GM12878 (cell line): ENCODE results near the gene LRRC27. TPM values are rescaled to one million over a fixed set of nuclear protein-coding genes. Genes with fewer than 3 reads are reported as not detected.

Experiments used
- ATAC-seq: fragments of 200-7000 bp; cut with Tn5 transposase; 3 replicates; pipeline ENCODE4 v1.9.1; 2020; ENCODE audit warnings: mild to moderate bottlenecking, moderate library complexity
- BruUV-seq: library from RNA; stranded (reverse); fragments of 400-500 nt; replicated peaks from 2 replicates; lab custom pipeline; 2021; lab: Mats Ljungman, UMichigan
- CTCF ChIA-PET: fragments of 300-600 bp; sonication (Branson Sonifier 250); formaldehyde crosslinking; extraction: SDS; loops from one replicate; lab custom pipeline; 2021; ENCODE audit warnings: inconsistent platforms; lab: Yijun Ruan, JAX
- POLR2A ChIA-PET: fragments of 350-600 bp; formaldehyde crosslinking; extraction: SDS; loops from one replicate; lab custom pipeline; 2021; ENCODE audit warnings: inconsistent platforms; lab: Charles Lee
- RAD21 ChIA-PET: fragments of 300-600 bp; sonication (Branson Sonifier 250); formaldehyde crosslinking; loops from one replicate; lab custom pipeline; 2023; ENCODE audit warnings: antibody characterized with exemption; ENCODE audit not compliant: unreplicated experiment; lab: Charles Lee
- SMC1A ChIA-PET: fragments of 300-600 bp; sonication (Branson Sonifier 250); formaldehyde crosslinking; loops from one replicate; lab custom pipeline; 2023; ENCODE audit not compliant: unreplicated experiment, uncharacterized antibody; lab: Charles Lee
- DNase-seq: peaks from one replicate; pipeline ENCODE4 v3.0.0-alpha.2; 2011; ENCODE audit warnings: low read depth, low spot score
- FAIRE-seq: peaks from 3 replicates; lab custom pipeline; 2011; peaks lifted over from hg19 to GRCh38; lab: Jason Lieb, UNC
- H2AFZ ChIP-seq: 2 replicates; pipeline ENCODE4 v1.6.0; 2011; ENCODE audit warnings: low read depth, low read length, control low read depth; ENCODE audit not compliant: control insufficient read depth
- H3K27ac ChIP-seq: 2 replicates; pipeline ENCODE4 v1.5.1; 2011; ENCODE audit warnings: control low read depth; ENCODE audit not compliant: control insufficient read depth, insufficient read depth
- H3K27me3 ChIP-seq, 2 experiments: replicated peaks in 1 of 2; 2 replicates each; pipeline versions ENCODE4 v1.6.0 to v1.6.1; 2011; ENCODE audit warnings: low read length in 1 of 2; ENCODE audit not compliant: control insufficient read depth in 2 of 2, insufficient read depth in 2 of 2
- H3K36me3 ChIP-seq, 2 experiments: 2 replicates each; pipeline ENCODE4 v1.5.1; 2011; ENCODE audit warnings: low read length in 1 of 2; ENCODE audit not compliant: control insufficient read depth in 2 of 2, insufficient read depth in 2 of 2
- H3K4me1 ChIP-seq: 2 replicates; pipeline ENCODE4 v1.6.1; 2011; ENCODE audit warnings: mild to moderate bottlenecking, low read length, moderate library complexity, mixed read lengths; ENCODE audit not compliant: control insufficient read depth, insufficient read depth
- H3K4me2 ChIP-seq: 2 replicates; pipeline ENCODE4 v1.6.0; 2011; ENCODE audit warnings: control low read depth; ENCODE audit not compliant: control insufficient read depth, insufficient read depth
- H3K4me3 ChIP-seq: fragments of 200-600 bp; sonication (generic); 2 replicates; pipeline ENCODE4 v1.5.1; 2016
- H3K79me2 ChIP-seq: 2 replicates; pipeline ENCODE4 v1.6.0; 2011; ENCODE audit warnings: low read length; ENCODE audit not compliant: control insufficient read depth, insufficient read depth
- H3K9ac ChIP-seq: 2 replicates; pipeline ENCODE4 v1.8.0; 2011; ENCODE audit warnings: low read length, control low read depth, mixed read lengths; ENCODE audit not compliant: control insufficient read depth, insufficient read depth
- H3K9me3 ChIP-seq: replicated peaks from 3 replicates; pipeline ENCODE4 v1.5.1; 2011; ENCODE audit warnings: mild to moderate bottlenecking, low read length; ENCODE audit not compliant: control insufficient read depth, insufficient read depth
- H4K20me1 ChIP-seq: 2 replicates; pipeline ENCODE4 v1.6.0; 2011; ENCODE audit not compliant: control insufficient read depth, insufficient read depth
- BMI1 ChIP-seq: fragments of 450-650 bp; IDR thresholded peaks from 2 replicates; pipeline ENCODE4 v1.6.1; 2016; ENCODE audit warnings: mild to moderate bottlenecking, moderate library complexity, borderline replicate concordance
- CBFB ChIP-seq: IDR thresholded peaks from 2 replicates; pipeline ENCODE4 v1.6.1; 2016; ENCODE audit warnings: antibody characterized with exemption, low read depth
- CHD1 ChIP-seq: IDR thresholded peaks from 2 replicates; pipeline ENCODE4 v1.6.1; 2012; ENCODE audit warnings: low read depth, low read length, improper control_type of control experiment
- DPF2 ChIP-seq: fragments of 450-650 bp; IDR thresholded peaks from 2 replicates; pipeline ENCODE4 v1.6.1; 2017; ENCODE audit warnings: mild to moderate bottlenecking
- EP300 ChIP-seq, 2 experiments: fragments of 150-350 bp in 1 of 2; IDR thresholded peaks; 2 replicates each; pipeline ENCODE4 v1.6.1; 2011 to 2012; ENCODE audit warnings: low read depth in 2 of 2, low read length in 2 of 2, borderline replicate concordance in 1 of 2, improper control_type of control experiment in 1 of 2, inconsistent platforms in 1 of 2; ENCODE audit not compliant: control insufficient read depth in 1 of 2
- FOS ChIP-seq: IDR thresholded peaks from 3 replicates; pipeline ENCODE4 v1.6.1; 2011; ENCODE audit warnings: borderline replicate concordance; ENCODE audit not compliant: insufficient read length; ENCODE audit errors: extremely low read depth
- IKZF1 ChIP-seq: fragments of 450-650 bp; conservative IDR thresholded peaks from 2 replicates; pipeline ENCODE4 v1.6.1; 2017; ENCODE audit warnings: antibody characterized with exemption, mild to moderate bottlenecking
- NFXL1 ChIP-seq: fragments of 450-650 bp; IDR thresholded peaks from 2 replicates; pipeline ENCODE4 v1.6.1; 2017; ENCODE audit warnings: antibody characterized with exemption, mild to moderate bottlenecking, borderline replicate concordance
- NR2F1 ChIP-seq: fragments of 450-650 bp; conservative IDR thresholded peaks from 2 replicates; pipeline ENCODE4 v1.6.1; 2017; ENCODE audit warnings: mild to moderate bottlenecking
- PML ChIP-seq: IDR thresholded peaks from 2 replicates; pipeline ENCODE4 v1.6.1; 2012; ENCODE audit warnings: low read length, inconsistent platforms
- POLR2AphosphoS5 ChIP-seq: IDR thresholded peaks from 2 replicates; pipeline ENCODE4 v1.6.1; 2011; ENCODE audit warnings: mild to moderate bottlenecking, low read length, inconsistent platforms
- RUNX3 ChIP-seq: IDR thresholded peaks from 2 replicates; pipeline ENCODE4 v1.6.1; 2012; ENCODE audit warnings: low read length, inconsistent platforms
- SMC3 ChIP-seq: IDR thresholded peaks from 2 replicates; pipeline ENCODE4 v1.6.1; 2011; ENCODE audit warnings: low read length, improper control_type of control experiment, borderline replicate concordance
- SPI1 ChIP-seq: IDR thresholded peaks from 2 replicates; pipeline ENCODE4 v1.6.1; 2011; ENCODE audit warnings: low read depth, mild to moderate bottlenecking, low read length, moderate library complexity, borderline replicate concordance; ENCODE audit not compliant: insufficient read depth
- TCF12 ChIP-seq: IDR thresholded peaks from 2 replicates; pipeline ENCODE4 v1.6.1; 2011; ENCODE audit warnings: low read depth, mild to moderate bottlenecking, low read length
- YY1 ChIP-seq: IDR thresholded peaks from 2 replicates; pipeline ENCODE4 v1.6.1; 2011; ENCODE audit warnings: low read depth, mild to moderate bottlenecking, low read length
- ZNF384 ChIP-seq: IDR thresholded peaks from 2 replicates; pipeline ENCODE4 v1.6.1; 2012; ENCODE audit warnings: low read depth, mild to moderate bottlenecking, low read length, improper control_type of control experiment, borderline replicate concordance
- ZNF622 ChIP-seq: fragments of 450-650 bp; IDR thresholded peaks from 2 replicates; pipeline ENCODE4 v1.6.1; 2017; ENCODE audit warnings: mild to moderate bottlenecking, inconsistent platforms
- WGBS: methylation state at CpG from one replicate; pipeline ENCODE4 v1.1.6; 2016; ENCODE audit warnings: low lambda C conversion rate; ENCODE audit not compliant: insufficient replicate concordance, insufficient coverage; ENCODE audit errors: missing lambda C conversion rate; 5-methylcytosine and 5-hydroxymethylcytosine counted together
- in situ Hi-C: fragments of 300-500 bp; cut with MboI; formaldehyde crosslinking; loops from 9 replicates; pipeline ENCODE4 v1.14.3; 2018; ENCODE audit warnings: mixed read lengths
- intact Hi-C: fragments of 100-400 bp; cut with micrococcal nuclease; formaldehyde crosslinking; loops from one replicate; pipeline ENCODE4 v1.14.2; 2022; ENCODE audit not compliant: unreplicated experiment
- polyA plus RNA-seq, 11 experiments: library from polyadenylated mRNA; depleted of rRNA in 4 of 11; unstranded in 6 of 11; stranded (reverse) in 5 of 11; fragments of >200 nt; fragmentation: Nextera tagmentation in 4 of 11; fragmentation: Illumina TruSeq in 1 of 11; extraction: Ambion mirVana in 4 of 11; extraction: Trizol in 1 of 11; gene quantifications; 1 replicate in 1 of 11; 2 replicates in 10 of 11; pipeline versions ENCODE4 v1.2.1 to v1.2.3, GENCODE V29; 2011 to 2016; ENCODE audit warnings: inconsistent platforms in 2 of 11, missing spikeins in 2 of 11, low read depth in 1 of 11
- total RNA-seq, 4 experiments: library from RNA; depleted of rRNA in 3 of 4; stranded (reverse); fragments of >200 nt in 3 of 4; fragmentation: Illumina TruSeq in 1 of 4; extraction: Trizol in 1 of 4; gene quantifications; 2 replicates each; pipeline versions ENCODE4 v1.2.1 to v1.2.3, GENCODE V29; 2013 to 2021
- TF ChIP-seq, protein P1 (sequence below): IDR thresholded peaks from 2 replicates; pipeline ENCODE4 v1.6.1; 2011; ENCODE audit warnings: borderline replicate concordance, low read depth, mild to moderate bottlenecking, moderate library complexity, low read length; ENCODE audit not compliant: insufficient read depth, poor library complexity, severe bottlenecking
- TF ChIP-seq, protein P2 (sequence below): IDR thresholded peaks from 2 replicates; pipeline ENCODE4 v1.6.1; 2012; ENCODE audit warnings: improper control_type of control experiment, low read depth, low read length; ENCODE audit not compliant: insufficient replicate concordance

The LRRC27 gene
- total and polyA plus RNA-seq, 10 of the 15 experiments (the other 5 are each of a cell fraction or from before 2014, with no cell fraction given): 0.48 to 6.9 (median 4.7) TPM

DNA sequence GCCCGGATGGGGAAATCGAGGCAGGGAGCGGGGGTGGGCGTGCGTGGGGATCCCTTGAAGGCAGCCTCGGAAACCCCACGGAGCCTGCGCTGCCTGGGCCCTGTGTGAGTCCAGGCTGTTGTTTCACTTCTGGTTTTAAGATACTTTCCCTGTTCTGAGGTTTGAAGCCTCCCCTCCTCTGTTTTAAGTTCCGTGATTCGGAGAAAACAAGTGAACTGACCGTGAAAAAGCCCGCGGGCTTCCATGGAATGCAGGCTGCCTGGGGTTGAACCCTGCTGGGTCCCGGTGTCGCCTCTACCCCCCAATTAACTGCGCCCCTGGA is 401 bp downstream of the LRRC27 start:
- CTCF ChIA-PET: no interaction called here
- intact Hi-C loops: loop anchor here (5.0 kb wide), 1 partner anchor 430 kb away; the partner anchor contains the start of gene PPP2R2D
- Histone ChIP-seq H3K79me2 (peaks cover 31% of the 10 kb centered on the region), H3K27ac (peak overlapping the region; percentile 72), H3K27me3 (no peaks in the 10 kb centered on the region), H3K36me3 (no peaks in the 10 kb centered on the region), H3K4me3 (peak overlapping the region; percentile 71), H3K9me3 (no peaks in the 10 kb centered on the region; the same call in 2 of the 3 replicates), H3K4me1 (peaks cover 12% of the 10 kb centered on the region), H2AFZ (peak overlapping the region; percentile 96), H3K9ac (peak overlapping the region; percentile 72), H4K20me1 (no peaks in the 10 kb centered on the region), H3K4me2 (peak overlapping the region; percentile 62)
- POLR2A ChIA-PET: no interaction called here
- DNase-seq: no peak
- peak; percentile 75 for ATAC-seq
- 0% methylated on average over 16 of the region's 16 CpGs for WGBS
- no TSS peak for BruUV-seq
- RAD21 ChIA-PET: no interaction called here
- FAIRE-seq: no peak
- SMC1A ChIA-PET: interaction anchor here (0.7 kb wide), 1 partner anchor 262 kb away, joined by 3 read pairs; no protein-coding TSS in a partner anchor
- in situ Hi-C loops: loop anchor here (10.0 kb wide), 1 partner anchor 428 kb away; the partner anchor contains the start of gene PPP2R2D
- TF ChIP-seq, protein P1, sequence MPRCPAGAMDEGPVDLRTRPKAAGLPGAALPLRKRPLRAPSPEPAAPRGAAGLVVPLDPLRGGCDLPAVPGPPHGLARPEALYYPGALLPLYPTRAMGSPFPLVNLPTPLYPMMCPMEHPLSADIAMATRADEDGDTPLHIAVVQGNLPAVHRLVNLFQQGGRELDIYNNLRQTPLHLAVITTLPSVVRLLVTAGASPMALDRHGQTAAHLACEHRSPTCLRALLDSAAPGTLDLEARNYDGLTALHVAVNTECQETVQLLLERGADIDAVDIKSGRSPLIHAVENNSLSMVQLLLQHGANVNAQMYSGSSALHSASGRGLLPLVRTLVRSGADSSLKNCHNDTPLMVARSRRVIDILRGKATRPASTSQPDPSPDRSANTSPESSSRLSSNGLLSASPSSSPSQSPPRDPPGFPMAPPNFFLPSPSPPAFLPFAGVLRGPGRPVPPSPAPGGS: no peak
- TF ChIP-seq FOS (no peak), IKZF1 (no peak), EP300 (IDR thresholded peaks at IDR 0.05; ENCODE audit: borderline replicate concordance in 1 of 2, control insufficient read depth in 1 of 2, low read depth in 2 of 2, low read length in 2 of 2) (no peak), CBFB (no peak), PML (no peak), POLR2AphosphoS5 (no peak), SMC3 (no peak), RUNX3 (0 out of 2 replicates have a peak, but pooled peaks have one; percentile 5), ZNF622 (no peak), SPI1 (peak; percentile 77), TCF12 (0 out of 2 replicates have a peak, but pooled peaks have one; percentile 15), ZNF384 (no peak), DPF2 (0 out of 2 replicates have a peak, but pooled peaks have one; percentile 22), CHD1 (no peak), YY1 (no peak), NR2F1 (no peak), BMI1 (no peak), NFXL1 (no peak)
- TF ChIP-seq, protein P2, sequence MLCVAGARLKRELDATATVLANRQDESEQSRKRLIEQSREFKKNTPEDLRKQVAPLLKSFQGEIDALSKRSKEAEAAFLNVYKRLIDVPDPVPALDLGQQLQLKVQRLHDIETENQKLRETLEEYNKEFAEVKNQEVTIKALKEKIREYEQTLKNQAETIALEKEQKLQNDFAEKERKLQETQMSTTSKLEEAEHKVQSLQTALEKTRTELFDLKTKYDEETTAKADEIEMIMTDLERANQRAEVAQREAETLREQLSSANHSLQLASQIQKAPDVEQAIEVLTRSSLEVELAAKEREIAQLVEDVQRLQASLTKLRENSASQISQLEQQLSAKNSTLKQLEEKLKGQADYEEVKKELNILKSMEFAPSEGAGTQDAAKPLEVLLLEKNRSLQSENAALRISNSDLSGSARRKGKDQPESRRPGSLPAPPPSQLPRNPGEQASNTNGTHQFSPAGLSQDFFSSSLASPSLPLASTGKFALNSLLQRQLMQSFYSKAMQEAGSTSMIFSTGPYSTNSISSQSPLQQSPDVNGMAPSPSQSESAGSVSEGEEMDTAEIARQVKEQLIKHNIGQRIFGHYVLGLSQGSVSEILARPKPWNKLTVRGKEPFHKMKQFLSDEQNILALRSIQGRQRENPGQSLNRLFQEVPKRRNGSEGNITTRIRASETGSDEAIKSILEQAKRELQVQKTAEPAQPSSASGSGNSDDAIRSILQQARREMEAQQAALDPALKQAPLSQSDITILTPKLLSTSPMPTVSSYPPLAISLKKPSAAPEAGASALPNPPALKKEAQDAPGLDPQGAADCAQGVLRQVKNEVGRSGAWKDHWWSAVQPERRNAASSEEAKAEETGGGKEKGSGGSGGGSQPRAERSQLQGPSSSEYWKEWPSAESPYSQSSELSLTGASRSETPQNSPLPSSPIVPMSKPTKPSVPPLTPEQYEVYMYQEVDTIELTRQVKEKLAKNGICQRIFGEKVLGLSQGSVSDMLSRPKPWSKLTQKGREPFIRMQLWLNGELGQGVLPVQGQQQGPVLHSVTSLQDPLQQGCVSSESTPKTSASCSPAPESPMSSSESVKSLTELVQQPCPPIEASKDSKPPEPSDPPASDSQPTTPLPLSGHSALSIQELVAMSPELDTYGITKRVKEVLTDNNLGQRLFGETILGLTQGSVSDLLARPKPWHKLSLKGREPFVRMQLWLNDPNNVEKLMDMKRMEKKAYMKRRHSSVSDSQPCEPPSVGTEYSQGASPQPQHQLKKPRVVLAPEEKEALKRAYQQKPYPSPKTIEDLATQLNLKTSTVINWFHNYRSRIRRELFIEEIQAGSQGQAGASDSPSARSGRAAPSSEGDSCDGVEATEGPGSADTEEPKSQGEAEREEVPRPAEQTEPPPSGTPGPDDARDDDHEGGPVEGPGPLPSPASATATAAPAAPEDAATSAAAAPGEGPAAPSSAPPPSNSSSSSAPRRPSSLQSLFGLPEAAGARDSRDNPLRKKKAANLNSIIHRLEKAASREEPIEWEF: no peak
